ENCODE results near the gene CABP5. TPM values are rescaled to one million over a fixed set of nuclear protein-coding genes. Genes with fewer than 3 reads are reported as not detected.

CABP5 gene
- total and polyA plus RNA-seq, 4 donors = not detected

DNA sequence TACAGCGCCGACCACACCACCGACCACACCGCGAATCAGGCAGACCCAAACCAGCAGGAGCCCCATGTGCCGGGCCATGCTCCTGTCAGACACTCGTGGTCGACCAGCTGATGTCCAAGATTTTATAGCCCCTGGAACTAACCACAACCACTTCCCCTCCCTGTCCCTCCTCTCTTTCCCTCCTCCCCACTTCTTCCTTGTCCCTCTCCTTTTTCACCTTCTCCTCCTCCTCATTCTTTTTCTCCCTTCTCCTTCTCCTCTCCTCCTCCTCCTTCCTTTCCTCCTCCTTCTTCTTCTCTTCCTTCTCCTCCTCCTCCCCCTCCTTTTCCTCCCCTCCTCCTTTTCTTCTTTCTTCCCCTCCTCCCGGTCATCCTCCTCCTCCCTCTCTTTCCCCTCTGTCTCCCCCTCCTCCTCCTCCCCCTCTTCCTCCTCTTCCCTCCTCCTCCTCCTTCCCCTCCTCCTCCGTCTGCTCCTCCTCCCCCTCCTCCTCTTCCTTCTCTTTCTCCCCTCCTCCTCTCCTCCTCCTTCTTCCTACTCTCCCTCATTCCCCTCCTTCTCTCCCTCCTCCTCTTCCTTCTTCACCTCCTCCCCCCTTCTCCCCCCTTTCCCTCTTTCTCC lies 52.6 kb downstream of the CABP5 start:
- WGBS, 2 donors = 49 to 52% methylated on average over 10 of the region's 10 CpGs
- DNase-seq (no peak), ATAC-seq (ENCODE audit: low FRiP score) (no peak)
- no peaks in the 10 kb centered on the region for H3K4me1 ChIP-seq (ENCODE audit: control insufficient read depth in 1 of 2, insufficient read depth in 2 of 2, low read length in 2 of 2)
- no peak overlapping the region for H3K27ac ChIP-seq (ENCODE audit: low read depth in 1 of 2, low read length in 2 of 2)
- intact Hi-C loops (cut with DNase I) = no loop called here
- H3K27me3 ChIP-seq (ENCODE audit: control insufficient read depth in 1 of 2, insufficient read depth in 2 of 2, low read length in 1 of 2) = no peaks in the 10 kb centered on the region
- no peaks in the 10 kb centered on the region for H3K36me3 ChIP-seq (ENCODE audit: control insufficient read depth in 1 of 2, insufficient read depth in 2 of 2, low read length in 1 of 2)
- no peak overlapping the region for H3K4me3 ChIP-seq (ENCODE audit: low read length in 2 of 2)
- no peaks in the 10 kb centered on the region for H3K9me3 ChIP-seq (ENCODE audit: control insufficient read depth, low read length)

Other genes with a start within 250 kb of the CABP5 start
- gene TPRX1, start 239.5 kb downstream of the CABP5 start, total RNA-seq = not detected
- not detected for gene TPRX1, start 239.5 kb downstream of the CABP5 start, polyA plus RNA-seq
- gene CRX, start 222.1 kb downstream of the CABP5 start, total RNA-seq = not detected
- under 1 TPM in 1 of 2 donors, not detected in 1; 0.25 TPM for gene CRX, start 222.1 kb downstream of the CABP5 start, polyA plus RNA-seq
- not detected for gene TPRX2, start 184.8 kb downstream of the CABP5 start, total RNA-seq
- not detected for gene TPRX2, start 184.8 kb downstream of the CABP5 start, polyA plus RNA-seq
- not detected for gene SULT2A1, start 157.8 kb downstream of the CABP5 start, total RNA-seq
- 10 to 100 TPM in 1 of 2 donors, not detected in 1; 23.7 TPM for gene SULT2A1, start 157.8 kb downstream of the CABP5 start, polyA plus RNA-seq
- not detected for gene BSPH1, start 51.9 kb downstream of the CABP5 start, total RNA-seq
- not detected for gene BSPH1, start 51.9 kb downstream of the CABP5 start, polyA plus RNA-seq
- gene ELSPBP1, start 49.4 kb downstream of the CABP5 start, total RNA-seq = not detected
- under 1 TPM in 1 of 2 donors, not detected in 1; 0.74 TPM for gene ELSPBP1, start 49.4 kb downstream of the CABP5 start, polyA plus RNA-seq
- 10 to 100 TPM; 19.8 to 60.1 TPM for gene PLA2G4C, start 66.7 kb upstream of the CABP5 start, total RNA-seq
- gene PLA2G4C, start 66.7 kb upstream of the CABP5 start, polyA plus RNA-seq = 10 to 100 TPM in 1 of 2 donors, 1 to 10 TPM in 1; 6.8 to 45.8 TPM
- gene LIG1, start 126.3 kb upstream of the CABP5 start, total RNA-seq = 10 to 100 TPM; 11.3 to 16.0 TPM
- 10 to 100 TPM in 1 of 2 donors, 1 to 10 TPM in 1; 3.4 to 33.7 TPM for gene LIG1, start 126.3 kb upstream of the CABP5 start, polyA plus RNA-seq
- gene ZSWIM9, start 126.6 kb upstream of the CABP5 start, total RNA-seq = 10 to 100 TPM in 1 of 2 donors, 1 to 10 TPM in 1; 9.0 to 10.3 TPM
- 10 to 100 TPM in 1 of 2 donors, 1 to 10 TPM in 1; 6.0 to 21.8 TPM for gene ZSWIM9, start 126.6 kb upstream of the CABP5 start, polyA plus RNA-seq
- gene CARD8, start 211.8 kb upstream of the CABP5 start, total RNA-seq = 100 to 1,000 TPM in 1 of 2 donors, 10 to 100 TPM in 1; 46.5 to 116 TPM
- gene CARD8, start 211.8 kb upstream of the CABP5 start, polyA plus RNA-seq = 10 to 100 TPM in 1 of 2 donors, 1 to 10 TPM in 1; 7.6 to 18.1 TPM
- gene ZNF114, start 226.0 kb upstream of the CABP5 start, total RNA-seq = 1 to 10 TPM in 1 of 2 donors, under 1 TPM in 1; 0.26 to 1.0 TPM
- not detected for gene ZNF114, start 226.0 kb upstream of the CABP5 start, polyA plus RNA-seq

Measured in aorta (tissue), 5 donors.